Measurements from ENCODE around the gene LTBP1. TPM values are rescaled to one million over a fixed set of nuclear protein-coding genes. Genes with fewer than 3 reads are reported as not detected.

LTBP1 gene
- total RNA-seq, 1 experiment from 2014 or later: 119 TPM

DNA sequence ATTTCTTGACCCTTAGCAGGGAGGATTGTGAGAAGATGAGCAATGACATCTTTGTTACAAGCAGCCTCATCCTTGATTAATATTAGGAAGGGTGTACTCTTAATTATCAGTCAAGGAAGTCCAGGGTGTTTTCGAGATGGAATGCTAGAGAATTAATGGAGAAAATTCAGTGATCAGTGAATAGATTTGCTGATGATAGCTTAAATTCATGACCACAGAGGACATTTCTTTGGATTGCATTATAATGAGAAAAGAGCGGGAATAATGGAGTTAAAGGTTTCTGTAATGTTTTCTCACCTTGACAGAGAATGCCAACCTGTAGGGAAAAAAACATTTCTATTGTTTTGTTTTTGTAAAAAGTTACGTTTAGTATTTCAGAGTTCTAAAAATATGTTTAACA is 249.9 kb downstream of the LTBP1 start:
- Mint-ChIP-seq H3K27me3 (ENCODE audit: insufficient read depth, unreplicated experiment) (no peaks in the 10 kb centered on the region), H3K9me3 (ENCODE audit: unreplicated experiment) (no peaks in the 10 kb centered on the region), H3K4me1 (ENCODE audit: insufficient read depth, unreplicated experiment) (no peaks in the 10 kb centered on the region), H3K4me3 (ENCODE audit: unreplicated experiment) (no peak overlapping the region), H3K27ac (ENCODE audit: low read depth, unreplicated experiment) (no peak overlapping the region), H3K36me3 (ENCODE audit: insufficient read depth, unreplicated experiment) (peaks cover 30% of the 10 kb centered on the region)
- intact Hi-C loops (cut with micrococcal nuclease): no loop called here
- no peak for TF ChIP-seq CTCF (IDR thresholded peaks at IDR 0.05; ENCODE audit: unreplicated experiment)
- ChIA-PET CTCF (interaction anchor here (1.1 kb wide), 1 partner anchor 162 kb away, joined by 3 read pairs; no protein-coding TSS in a partner anchor), POLR2A (no interaction called here)
- no TSS peak for BruUV-seq (replicated peaks)
- DNase-seq (ENCODE audit: unreplicated experiment): no peak

GRCh38 chr2:33197198-33197938 is 250.6 kb downstream of the LTBP1 start:
- no peak for DNase-seq (ENCODE audit: unreplicated experiment)
- no peak overlapping the region for H3K4me3 Mint-ChIP-seq (ENCODE audit: unreplicated experiment)
- no peaks in the 10 kb centered on the region for H3K4me1 Mint-ChIP-seq (ENCODE audit: insufficient read depth, unreplicated experiment)
- no peaks in the 10 kb centered on the region for H3K9me3 Mint-ChIP-seq (ENCODE audit: unreplicated experiment)
- CTCF ChIA-PET: interaction anchor here (1.1 kb wide), 1 partner anchor 163 kb away, joined by 3 read pairs; no protein-coding TSS in a partner anchor
- TF ChIP-seq CTCF (IDR thresholded peaks at IDR 0.05; ENCODE audit: unreplicated experiment): no peak
- intact Hi-C loops (cut with micrococcal nuclease): no loop called here
- POLR2A ChIA-PET: no interaction called here
- H3K27ac Mint-ChIP-seq (ENCODE audit: low read depth, unreplicated experiment): no peak overlapping the region
- H3K27me3 Mint-ChIP-seq (ENCODE audit: insufficient read depth, unreplicated experiment): no peaks in the 10 kb centered on the region
- no TSS peak for BruUV-seq (replicated peaks)
- H3K36me3 Mint-ChIP-seq (ENCODE audit: insufficient read depth, unreplicated experiment): peaks cover 28% of the 10 kb centered on the region

DNA sequence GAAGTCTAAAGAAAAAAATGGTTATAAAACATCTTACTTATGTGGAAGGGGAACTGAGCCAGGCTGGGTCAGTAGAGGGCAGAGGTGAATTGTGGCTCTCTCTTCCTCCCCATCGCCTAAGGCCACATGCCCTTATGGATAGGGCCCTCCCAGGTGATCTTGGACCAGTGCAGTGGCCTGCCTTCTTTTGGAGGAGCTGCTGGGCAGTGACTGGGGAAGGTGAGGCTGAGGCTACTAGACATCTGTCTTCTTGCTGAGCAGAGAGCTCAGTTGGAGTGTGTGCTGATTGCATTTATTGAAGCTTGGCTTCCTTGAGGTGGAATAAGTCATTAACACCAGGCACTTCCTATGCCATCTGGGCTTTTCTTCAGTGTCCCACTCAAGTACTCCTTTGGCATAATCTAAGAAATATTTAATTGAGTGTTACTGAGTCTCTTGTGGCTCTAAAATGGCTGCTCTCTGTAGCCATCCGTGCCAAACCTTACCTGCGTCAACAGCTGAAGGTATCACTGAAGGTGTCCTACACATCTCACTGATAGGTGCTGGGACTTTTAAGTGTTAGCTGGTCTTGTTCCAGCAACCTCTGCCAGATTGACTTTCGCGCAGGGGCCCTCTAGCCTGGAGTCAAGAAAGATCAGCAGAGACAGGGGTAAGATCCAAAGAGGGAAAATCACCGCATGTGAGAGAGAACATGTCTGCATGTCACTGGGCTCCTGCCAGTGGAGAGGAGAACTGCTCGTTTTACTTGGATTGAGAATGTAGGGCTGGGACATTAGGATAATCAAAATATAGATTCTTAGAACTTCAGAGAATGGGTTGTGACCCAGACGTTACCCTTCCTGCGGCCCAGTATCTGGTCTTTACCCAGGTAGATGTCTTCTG is 256.1 kb downstream of the LTBP1 start:
- Mint-ChIP-seq H3K27ac (ENCODE audit: low read depth, unreplicated experiment) (no peak overlapping the region), H3K36me3 (ENCODE audit: insufficient read depth, unreplicated experiment) (peaks cover 27% of the 10 kb centered on the region), H3K9me3 (ENCODE audit: unreplicated experiment) (no peaks in the 10 kb centered on the region), H3K27me3 (ENCODE audit: insufficient read depth, unreplicated experiment) (no peaks in the 10 kb centered on the region), H3K4me3 (ENCODE audit: unreplicated experiment) (no peak overlapping the region), H3K4me1 (ENCODE audit: insufficient read depth, unreplicated experiment) (peaks cover 5% of the 10 kb centered on the region)
- TF ChIP-seq CTCF (IDR thresholded peaks at IDR 0.05; ENCODE audit: unreplicated experiment): no peak
- BruUV-seq (replicated peaks): no TSS peak
- POLR2A ChIA-PET: interaction anchor here (0.7 to 1.0 kb wide), 2 partner anchors 12 to 37 kb away, joined by 3 read pairs; no protein-coding TSS in a partner anchor
- no peak for DNase-seq (ENCODE audit: unreplicated experiment)
- intact Hi-C loops (cut with micrococcal nuclease): no loop called here
- CTCF ChIA-PET: interaction anchor here (0.6 to 2.0 kb wide), 3 partner anchors 8 to 43 kb away, joined by 3 to 7 read pairs (median 4); no protein-coding TSS in a partner anchor

DNA sequence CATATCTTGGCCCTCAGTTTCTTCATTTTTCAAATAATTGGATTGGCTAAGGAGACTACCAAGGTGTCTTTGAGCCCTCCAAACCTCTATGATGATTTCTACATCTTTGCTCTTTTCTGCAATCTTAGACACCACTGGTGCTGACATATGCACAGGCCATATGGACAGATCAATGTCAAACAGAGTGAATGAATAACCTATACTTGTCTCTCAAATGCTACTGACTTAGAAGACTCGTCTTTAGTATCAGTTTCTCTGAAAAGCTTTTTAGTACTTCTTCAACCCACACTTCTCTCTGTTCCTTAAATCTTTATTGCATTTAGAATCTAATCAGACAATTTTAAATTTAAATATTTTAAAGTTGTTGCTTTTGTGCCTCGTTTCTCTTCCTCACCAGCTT is 258.2 kb downstream of the LTBP1 start:
- no peak for DNase-seq (ENCODE audit: unreplicated experiment)
- no peak for TF ChIP-seq CTCF (IDR thresholded peaks at IDR 0.05; ENCODE audit: unreplicated experiment)
- ChIA-PET POLR2A (interaction anchor here (0.7 to 1.3 kb wide), 2 partner anchors 11 to 326 kb away, joined by 3 read pairs; no protein-coding TSS in a partner anchor), CTCF (interaction anchor here (1.0 to 2.0 kb wide), 2 partner anchors 10 kb away, joined by 3 to 7 read pairs; no protein-coding TSS in a partner anchor)
- Mint-ChIP-seq H3K36me3 (ENCODE audit: insufficient read depth, unreplicated experiment) (peaks cover 12% of the 10 kb centered on the region), H3K4me3 (ENCODE audit: unreplicated experiment) (no peak overlapping the region), H3K27ac (ENCODE audit: low read depth, unreplicated experiment) (no peak overlapping the region), H3K9me3 (ENCODE audit: unreplicated experiment) (no peaks in the 10 kb centered on the region), H3K4me1 (ENCODE audit: insufficient read depth, unreplicated experiment) (peaks cover 8% of the 10 kb centered on the region), H3K27me3 (ENCODE audit: insufficient read depth, unreplicated experiment) (no peaks in the 10 kb centered on the region)
- intact Hi-C loops (cut with micrococcal nuclease): no loop called here
- no TSS peak for BruUV-seq (replicated peaks)

Measured in MCF 10A (cell line).